ENCODE measurements around the gene CELA3A. TPM values are rescaled to one million over a fixed set of nuclear protein-coding genes. Genes with fewer than 3 reads are reported as not detected.

The CELA3A gene
- total RNA-seq, 4 donors from 2014 or later, result not detected

- Histone ChIP-seq H3K36me3 (peaks cover 0 to 14% (median 4%) of the 10 kb centered on the region in 4 donors), H3K9me3 (no peaks in the 10 kb centered on the region), H3K27ac (replicated peaks in 1 of 4) (peak overlapping the region in 3 of 4 donors; percentile 24 to 55 (median 26)), H3K4me3 (no peak overlapping the region), H3K27me3 (no peaks in the 10 kb centered on the region), H3K4me1 (peaks cover 83 to 91% (median 87%) of the 10 kb centered on the region in 4 donors)
- 83% methylated on average over 10 of the region's 10 CpGs for WGBS
- intact Hi-C loops (cut with DNase I), result no loop called here
- DNase-seq (ENCODE audit: extremely low spot score), result no peak
- TF ChIP-seq POLR2A (IDR thresholded peaks at IDR 0.05; ENCODE audit: low read depth) (no peak), EP300 (IDR thresholded peaks at IDR 0.05) (no peak), CTCF (IDR thresholded peaks at IDR 0.05) (no peak), POLR2AphosphoS5 (IDR thresholded peaks at IDR 0.05) (no peak)
Measured at GRCh38 chr1:22057861-22058260, 56.4 kb downstream of the CELA3A start.

Small RNA genes within 50 kb of the gene (small RNA-seq; reads per million reads assigned to genes)
- gene RN7SL186P (0 reads per million in 3 donors), gene RN7SL386P (0 reads per million in 3 donors), gene RNU6-1022P (0 reads per million in 3 donors), gene RNU6-776P (0 reads per million in 3 donors)

Other genes starting within 250 kb of the CELA3A start
- gene USP48, start 218.5 kb upstream of the CELA3A start, total RNA-seq, result 10 to 100 TPM; 29.3 to 46.5 (median 37.7) TPM
- gene LDLRAD2, start 189.4 kb upstream of the CELA3A start, total RNA-seq, result not detected
- 1,000 to 10,000 TPM in 1 of 4 donors, 100 to 1,000 TPM in 3; 414 to 1,199 (median 595) TPM for gene HSPG2, start 64.3 kb upstream of the CELA3A start, total RNA-seq
- gene CELA3B, start 24.6 kb upstream of the CELA3A start, total RNA-seq, result not detected
- gene CDC42, start 51.1 kb downstream of the CELA3A start, total RNA-seq, result 100 to 1,000 TPM; 177 to 243 (median 204) TPM
- under 1 TPM in 3 of 4 donors, not detected in 1; 0.19 to 0.33 (median 0.29) TPM for gene WNT4, start 141.4 kb downstream of the CELA3A start, total RNA-seq

All from esophagus muscularis mucosa (tissue), 4 donors.